ENCODE measurements around the gene CNIH3.
"Not testable (repeated sequence)": the region's sequence is repeated elsewhere in the genome, so short reads cannot be mapped to it uniquely, and the experiment has no call there.

The CNIH3 gene

GRCh38 chr1:224690576-224690975 is 74.5 kb downstream of the CNIH3 start:
- DNase-seq, result no peak

- DNase-seq, result no peak
Measured at GRCh38 chr1:224691148-224691925, 75.2 kb downstream of the CNIH3 start.

- DNase-seq, result no peak
Measured at GRCh38 chr1:224694969-224695368, 78.9 kb downstream of the CNIH3 start.

DNA sequence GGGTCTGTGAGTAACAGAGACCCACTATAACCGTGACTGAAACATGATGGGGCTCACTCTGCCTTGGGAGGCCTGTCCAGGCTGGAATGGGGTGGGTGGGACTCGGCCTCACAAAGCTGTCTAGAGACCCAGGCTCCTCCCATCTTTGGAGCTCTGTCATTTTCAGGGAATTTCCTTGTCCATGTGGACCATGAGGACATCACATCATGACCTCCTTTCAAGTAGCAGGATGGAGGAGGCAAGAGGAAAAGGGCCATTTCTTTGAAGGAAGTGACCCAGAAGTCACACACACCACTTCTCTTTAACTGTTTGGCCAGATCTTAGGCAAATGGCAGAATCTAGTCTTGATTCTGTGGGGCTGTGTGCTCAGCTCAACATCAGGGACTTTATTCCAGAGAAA is 79.9 kb downstream of the CNIH3 start:
- no peak for DNase-seq

- no peak for DNase-seq
Measured at GRCh38 chr1:224696891-224697765, 81.0 kb downstream of the CNIH3 start.

GRCh38 chr1:224698015-224698451 is 81.9 kb downstream of the CNIH3 start:
- no peak for DNase-seq

- no peak for DNase-seq
Measured at GRCh38 chr1:224700918-224701531, 84.9 kb downstream of the CNIH3 start.

DNA sequence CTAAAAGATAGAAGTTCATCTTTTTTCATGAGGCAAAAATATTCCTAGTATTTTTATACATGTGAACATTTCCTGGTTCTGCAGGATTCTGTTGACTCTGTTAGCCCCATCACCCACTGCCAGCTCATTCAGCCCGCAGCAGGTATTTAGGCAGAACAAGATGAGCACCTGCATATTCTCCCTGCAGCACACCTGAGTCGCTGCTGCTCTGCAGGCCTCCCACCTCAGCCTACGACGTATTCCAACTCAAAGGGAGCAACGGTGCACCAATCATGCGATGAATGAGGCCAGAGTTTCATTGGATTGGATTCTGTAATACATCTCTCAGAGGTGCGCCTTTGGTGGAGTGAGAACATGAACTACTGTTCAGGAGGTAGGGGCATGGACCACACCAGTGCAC is 87.6 kb downstream of the CNIH3 start:
- no peak for DNase-seq

GRCh38 chr1:224704107-224704735 is 88.1 kb downstream of the CNIH3 start:
- DNase-seq, result no peak

- DNase-seq, result no peak
Measured at GRCh38 chr1:224705578-224705977, 89.5 kb downstream of the CNIH3 start.

DNA sequence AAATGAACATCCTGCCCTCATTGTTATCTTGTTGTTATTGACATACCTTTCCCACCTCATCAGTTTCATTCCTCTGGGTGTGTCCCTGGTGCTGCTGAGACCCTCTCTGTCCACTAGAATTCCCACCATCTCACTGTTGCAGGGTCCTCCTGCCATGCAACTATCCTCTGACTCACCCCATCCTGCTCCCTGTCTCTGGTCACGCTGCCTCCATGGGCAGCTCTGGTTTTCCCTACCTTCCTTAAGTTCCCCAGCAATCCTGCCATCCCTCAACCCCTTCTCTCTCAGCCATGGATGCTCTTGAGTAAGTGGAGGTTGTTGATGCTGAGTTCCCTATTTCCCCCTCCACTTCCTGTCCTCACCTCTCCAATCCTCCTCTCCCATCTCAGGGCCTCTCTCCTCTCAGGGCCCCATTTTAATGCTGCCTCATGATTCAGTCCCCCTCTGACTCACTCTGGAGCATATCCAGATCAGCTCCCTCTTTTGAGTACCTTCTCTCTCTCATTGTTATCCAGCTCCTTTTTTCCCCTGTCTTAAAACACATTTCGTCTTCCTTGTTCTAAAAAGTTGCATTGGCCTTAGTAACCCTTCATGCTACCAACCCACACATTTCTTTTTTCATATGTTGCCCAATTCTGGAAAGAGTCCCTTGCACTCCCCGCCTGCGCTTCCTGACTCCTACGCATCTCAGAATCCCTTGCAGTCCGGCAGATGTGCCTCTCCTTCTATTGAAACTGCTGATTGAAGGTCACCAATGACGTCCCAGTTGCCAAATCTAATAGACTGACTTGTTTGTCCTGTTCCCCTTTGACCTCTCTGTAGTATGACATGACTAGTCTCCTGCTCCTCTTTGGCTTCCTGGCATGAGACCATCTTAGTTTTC is 92.0 kb downstream of the CNIH3 start:
- no peak for DNase-seq

GRCh38 chr1:224710196-224710595 is 94.1 kb downstream of the CNIH3 start:
- DNase-seq, result no peak

GRCh38 chr1:224711231-224711756 is 95.2 kb downstream of the CNIH3 start:
- not testable (repeated sequence) for DNase-seq

DNA sequence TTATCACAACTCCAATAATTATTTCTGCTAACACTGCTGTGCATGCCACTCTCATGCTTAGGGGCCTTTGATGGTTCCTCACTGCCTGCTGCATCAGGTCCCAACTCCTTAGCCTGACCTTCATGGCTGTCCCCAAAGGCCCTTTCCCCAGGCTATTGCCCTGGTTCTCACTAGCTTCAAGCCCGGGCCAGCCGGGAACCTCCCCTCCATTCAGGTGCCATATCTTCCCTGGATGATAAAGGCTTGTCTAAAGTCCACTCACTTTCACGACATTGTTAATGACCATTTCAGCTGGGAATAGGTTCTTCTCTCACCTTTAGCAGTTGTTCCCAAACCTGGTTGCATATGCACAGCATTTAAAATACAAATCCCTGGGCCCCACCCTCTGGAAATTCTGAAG is 95.8 kb downstream of the CNIH3 start:
- no peak for DNase-seq

GRCh38 chr1:224713228-224713627 is 97.1 kb downstream of the CNIH3 start:
- DNase-seq, result no peak

DNA sequence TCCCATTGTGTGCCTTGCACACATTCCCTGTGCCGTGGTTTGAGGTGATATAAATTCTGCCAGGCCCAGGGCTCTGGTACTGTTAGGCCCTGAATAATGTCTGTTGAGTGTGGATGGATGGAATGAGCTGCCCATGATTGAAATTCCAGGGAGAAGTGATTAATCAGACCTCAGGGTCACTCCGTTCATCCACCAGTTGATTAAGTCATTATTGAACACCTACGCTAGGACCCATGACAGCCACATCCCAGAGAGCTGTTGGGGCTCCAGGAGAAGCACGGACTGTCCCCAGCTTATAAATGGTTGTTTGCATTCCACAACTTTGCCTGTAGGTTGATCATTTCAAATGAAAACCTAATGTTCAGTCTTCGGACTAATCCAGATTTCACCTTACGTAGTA is 98.4 kb downstream of the CNIH3 start:
- DNase-seq, result no peak

DNA sequence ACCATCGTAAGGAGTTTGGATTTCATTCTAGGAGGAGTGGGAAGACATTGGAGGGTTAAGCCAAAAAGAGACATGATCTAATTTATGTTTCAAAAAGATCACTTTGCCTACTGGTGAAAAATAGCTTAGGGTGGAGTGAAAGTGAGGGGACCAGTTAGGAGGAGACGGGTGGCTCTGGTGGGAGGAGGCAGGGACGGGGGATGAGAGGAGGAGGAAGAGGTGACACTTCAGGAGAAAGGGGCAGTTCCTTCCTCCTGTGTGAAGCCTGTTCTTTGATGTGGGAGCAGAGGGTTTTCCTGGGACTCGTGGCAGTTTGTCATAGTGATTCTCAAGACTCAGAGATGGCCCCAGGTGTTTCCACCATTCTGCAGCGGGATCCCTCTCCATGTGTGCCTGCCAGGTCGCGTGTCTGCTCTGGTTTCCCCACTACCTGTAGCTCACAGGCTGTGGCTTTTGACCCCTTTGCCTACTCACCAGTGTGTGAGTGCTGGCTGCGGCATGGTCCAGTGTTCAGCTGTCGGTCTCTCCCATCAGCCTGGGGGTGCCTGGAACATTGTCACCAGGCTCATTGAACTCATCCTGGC is 102.4 kb downstream of the CNIH3 start:
- no peak for DNase-seq

DNA sequence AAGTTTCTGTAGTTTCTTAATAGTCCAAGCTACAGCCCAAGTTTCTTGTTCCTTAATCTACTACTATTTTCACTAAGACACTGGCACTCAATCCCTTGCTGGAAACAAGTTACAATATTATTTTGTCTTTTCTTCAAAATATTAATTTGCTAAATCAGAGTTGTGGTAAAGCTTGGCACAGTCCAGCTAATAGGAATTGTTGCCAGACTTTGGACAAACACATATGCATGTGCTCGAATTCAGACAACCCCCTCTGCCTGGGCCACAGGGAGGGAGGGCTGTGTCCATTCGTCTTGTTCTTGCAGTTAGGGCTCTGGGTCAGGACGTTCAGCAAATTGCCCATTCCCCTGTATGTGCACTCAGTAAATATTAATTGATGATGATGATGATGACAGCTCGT is 103.6 kb downstream of the CNIH3 start:
- no peak for DNase-seq

GRCh38 chr1:224720216-224720615 is 104.1 kb downstream of the CNIH3 start:
- no peak for DNase-seq

- DNase-seq, result no peak
Measured at GRCh38 chr1:224721000-224721399, 104.9 kb downstream of the CNIH3 start.

GRCh38 chr1:224722838-224723237 is 106.7 kb downstream of the CNIH3 start:
- DNase-seq, result no peak

Data from activated effector memory CD4-positive, alpha-beta T cell treated with anti-CD3 and anti-CD28 coated beads, Interleukin-2, amount 50 U/mL, for 16 hours (primary cell).